Measurements from ENCODE around the gene CPSF4.

DNA sequence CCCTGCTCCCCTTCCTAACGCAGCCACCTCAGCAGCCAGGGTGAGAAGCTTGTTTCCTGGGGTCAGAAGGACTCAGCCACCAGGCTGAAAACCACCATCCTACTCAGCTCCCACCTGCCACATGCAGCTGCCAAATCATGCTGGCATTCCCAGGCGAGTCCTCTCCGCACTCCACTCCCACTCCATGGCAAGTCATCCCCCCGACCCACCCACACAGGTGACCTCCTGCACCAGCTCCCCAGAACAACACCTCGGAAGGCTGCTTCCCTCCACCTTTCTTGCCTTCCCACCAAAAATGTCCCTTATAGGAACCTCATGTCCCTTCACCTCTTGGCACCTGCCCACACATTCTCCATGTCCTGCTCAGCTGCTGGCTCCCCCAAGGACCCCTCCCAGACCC lies 35.0 kb upstream of the CPSF4 start:
- TF ChIP-seq, protein P1, sequence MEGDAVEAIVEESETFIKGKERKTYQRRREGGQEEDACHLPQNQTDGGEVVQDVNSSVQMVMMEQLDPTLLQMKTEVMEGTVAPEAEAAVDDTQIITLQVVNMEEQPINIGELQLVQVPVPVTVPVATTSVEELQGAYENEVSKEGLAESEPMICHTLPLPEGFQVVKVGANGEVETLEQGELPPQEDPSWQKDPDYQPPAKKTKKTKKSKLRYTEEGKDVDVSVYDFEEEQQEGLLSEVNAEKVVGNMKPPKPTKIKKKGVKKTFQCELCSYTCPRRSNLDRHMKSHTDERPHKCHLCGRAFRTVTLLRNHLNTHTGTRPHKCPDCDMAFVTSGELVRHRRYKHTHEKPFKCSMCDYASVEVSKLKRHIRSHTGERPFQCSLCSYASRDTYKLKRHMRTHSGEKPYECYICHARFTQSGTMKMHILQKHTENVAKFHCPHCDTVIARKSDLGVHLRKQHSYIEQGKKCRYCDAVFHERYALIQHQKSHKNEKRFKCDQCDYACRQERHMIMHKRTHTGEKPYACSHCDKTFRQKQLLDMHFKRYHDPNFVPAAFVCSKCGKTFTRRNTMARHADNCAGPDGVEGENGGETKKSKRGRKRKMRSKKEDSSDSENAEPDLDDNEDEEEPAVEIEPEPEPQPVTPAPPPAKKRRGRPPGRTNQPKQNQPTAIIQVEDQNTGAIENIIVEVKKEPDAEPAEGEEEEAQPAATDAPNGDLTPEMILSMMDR (IDR thresholded peaks at IDR 0.05; ENCODE audit: low read depth, low read length, poor library complexity, severe bottlenecking): no peak
- no peak for TF ChIP-seq EZH2phosphoT487 (IDR thresholded peaks at IDR 0.05; ENCODE audit: borderline replicate concordance, low read length)

Measured in DOHH2 (cell line).